HG02973 (cell line): ENCODE results near the gene TK1.

Experiments
- ATAC-seq: cut with Tn5 transposase; IDR thresholded peaks from one replicate; pipeline ENCODE4 v1.9.1; 2021; ENCODE audit warnings: moderate library complexity; ENCODE audit not compliant: unreplicated experiment

TK1 gene

GRCh38 chr17:78125138-78125913, 61.5 kb downstream of the TK1 start:
- ATAC-seq: no peak

GRCh38 chr17:78124836-78125137, 62.1 kb downstream of the TK1 start:
- no peak for ATAC-seq
